ENCODE results near the gene ADAM10.

ADAM10 gene

DNA sequence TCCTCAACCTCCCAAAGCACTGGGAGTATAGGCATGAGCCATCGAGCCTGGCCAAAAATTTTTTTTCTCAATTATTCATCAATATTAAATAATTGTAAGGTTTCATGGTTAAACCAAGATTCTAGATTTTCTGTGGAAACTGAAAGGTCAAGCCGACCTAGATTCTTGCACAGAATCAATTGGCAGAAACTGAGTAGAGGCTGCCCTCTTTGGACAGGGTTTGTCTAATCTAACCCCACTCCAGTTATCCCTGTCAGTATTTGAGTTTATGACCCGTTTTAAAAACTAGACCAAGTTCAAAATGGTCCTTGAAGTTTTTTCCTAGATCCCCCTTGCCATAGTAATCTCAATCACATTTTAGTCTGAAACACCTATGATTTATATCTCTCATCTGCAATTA lies 8.6 kb upstream of the ADAM10 start:
- DNase-seq (ENCODE audit: low read depth in 2 of 2) = no peak

DNA sequence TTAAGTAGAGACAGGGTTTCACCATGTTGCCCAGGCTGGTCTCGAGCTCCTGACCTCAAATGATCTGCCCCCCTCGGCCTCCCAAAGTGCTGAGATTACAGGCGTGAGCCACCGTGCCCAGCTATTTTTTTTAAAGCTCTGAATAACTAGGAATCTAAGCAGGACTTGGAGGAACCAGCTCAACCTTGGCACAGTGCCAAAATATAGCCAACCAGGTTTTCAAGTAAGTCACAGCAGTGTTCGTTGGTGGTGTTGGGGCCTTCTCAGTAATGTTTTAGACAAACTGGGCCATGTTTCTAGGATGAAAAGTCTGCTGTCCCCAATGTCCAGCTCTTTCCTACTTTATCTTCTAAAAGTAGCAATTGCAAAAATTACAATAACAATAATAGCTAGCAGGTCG lies 6.4 kb upstream of the ADAM10 start:
- no peak for DNase-seq (ENCODE audit: low read depth in 2 of 2)

- DNase-seq (ENCODE audit: low read depth in 2 of 2) = no peak
Observed at GRCh38 chr15:58755350-58755749, 5.8 kb upstream of the ADAM10 start.

DNA sequence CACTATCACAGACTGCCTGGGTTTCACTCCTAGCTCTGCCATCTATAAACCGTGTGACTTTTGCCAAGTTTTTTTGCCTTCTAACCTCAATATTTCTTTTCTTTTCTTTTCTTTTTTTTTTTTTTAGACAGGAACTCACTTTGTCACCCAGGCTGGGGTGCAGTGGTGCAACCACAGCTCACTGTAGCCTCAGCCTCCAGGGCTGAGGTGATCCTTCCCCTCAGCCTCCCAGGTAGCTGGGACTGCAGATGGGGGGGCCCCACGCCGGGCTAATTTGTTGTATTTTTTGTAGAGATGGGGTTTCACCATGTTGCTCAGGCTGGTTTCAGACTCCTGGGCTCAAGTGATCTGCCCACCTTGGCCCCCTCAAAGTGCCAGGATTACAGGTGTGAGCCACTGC lies 3.2 kb upstream of the ADAM10 start:
- no peak for DNase-seq (ENCODE audit: low read depth in 2 of 2)

DNA sequence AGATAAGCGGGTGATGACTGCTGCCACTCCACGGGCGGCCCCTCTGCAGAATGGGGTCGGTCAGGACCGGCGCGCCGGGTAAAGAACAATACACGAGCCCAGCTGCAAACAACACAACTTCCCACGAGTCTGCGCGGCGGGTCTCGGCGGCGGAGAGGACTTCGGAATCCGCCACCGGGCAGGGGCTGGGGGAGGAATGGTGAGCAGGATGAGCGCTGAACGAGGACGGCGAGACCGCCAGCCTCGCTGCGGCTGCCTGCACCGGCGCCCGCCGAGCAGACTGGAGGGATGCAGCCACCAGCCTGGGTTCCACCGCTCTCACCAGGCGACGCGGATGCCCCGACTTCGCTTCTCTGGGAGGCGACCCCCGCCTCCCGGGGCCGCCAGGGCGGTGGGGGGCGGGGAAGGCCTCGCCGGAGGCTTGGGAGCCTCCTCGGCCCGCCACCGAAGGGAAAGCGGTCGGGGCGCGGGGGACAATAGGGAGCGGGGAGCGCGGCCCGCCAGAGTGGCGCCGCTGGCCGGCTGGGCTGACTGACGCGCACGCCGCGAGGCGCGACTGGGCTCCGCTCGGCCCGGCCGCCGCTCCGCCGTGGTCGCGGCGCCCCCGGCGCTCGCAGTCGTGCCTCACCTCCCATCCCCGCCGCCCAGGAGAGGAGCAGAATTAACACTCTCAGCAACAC lies 515 bp downstream of the ADAM10 start:
- DNase-seq (ENCODE audit: low read depth in 2 of 2) = no peak

DNA sequence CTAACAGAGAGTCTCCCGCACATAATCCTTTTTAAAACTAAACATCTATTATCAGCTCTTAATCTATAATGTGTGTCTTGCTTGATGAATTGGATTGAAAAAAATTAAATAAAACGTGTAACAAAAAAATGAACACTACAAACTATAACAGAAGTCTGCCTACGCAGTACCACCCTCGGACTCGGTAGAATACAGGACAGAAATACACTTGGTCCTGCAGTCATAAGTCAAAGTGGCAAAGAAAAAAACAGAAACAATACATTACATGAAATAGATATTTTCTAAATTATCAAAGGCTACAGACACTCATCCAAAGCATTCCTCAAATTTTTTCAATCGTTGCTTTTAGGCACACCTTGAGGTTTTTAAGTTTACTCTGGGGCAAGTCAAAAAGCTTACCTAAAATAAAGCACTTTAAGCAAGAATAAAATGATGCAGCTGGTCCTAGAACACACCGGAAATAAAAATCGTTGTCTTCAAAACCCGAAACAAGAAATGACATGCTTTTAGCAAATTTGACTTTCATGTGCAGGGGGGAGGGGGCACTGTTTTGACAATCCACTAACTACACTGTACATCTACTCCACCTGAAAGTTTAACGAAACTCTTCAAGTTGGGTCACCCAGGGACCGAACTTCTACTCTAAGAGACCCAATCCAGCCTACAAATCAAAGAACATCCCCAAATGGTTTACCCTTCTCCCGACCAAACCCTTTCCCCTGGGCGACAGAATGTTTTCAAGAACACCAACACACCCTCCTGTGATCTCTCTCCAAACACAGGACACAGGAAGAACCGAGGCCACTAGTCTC lies 1.3 kb downstream of the ADAM10 start:
- no peak for DNase-seq (ENCODE audit: low read depth in 2 of 2)

- no peak for DNase-seq (ENCODE audit: low read depth in 2 of 2)
Observed at GRCh38 chr15:58746174-58746573, 3.3 kb downstream of the ADAM10 start.

DNA sequence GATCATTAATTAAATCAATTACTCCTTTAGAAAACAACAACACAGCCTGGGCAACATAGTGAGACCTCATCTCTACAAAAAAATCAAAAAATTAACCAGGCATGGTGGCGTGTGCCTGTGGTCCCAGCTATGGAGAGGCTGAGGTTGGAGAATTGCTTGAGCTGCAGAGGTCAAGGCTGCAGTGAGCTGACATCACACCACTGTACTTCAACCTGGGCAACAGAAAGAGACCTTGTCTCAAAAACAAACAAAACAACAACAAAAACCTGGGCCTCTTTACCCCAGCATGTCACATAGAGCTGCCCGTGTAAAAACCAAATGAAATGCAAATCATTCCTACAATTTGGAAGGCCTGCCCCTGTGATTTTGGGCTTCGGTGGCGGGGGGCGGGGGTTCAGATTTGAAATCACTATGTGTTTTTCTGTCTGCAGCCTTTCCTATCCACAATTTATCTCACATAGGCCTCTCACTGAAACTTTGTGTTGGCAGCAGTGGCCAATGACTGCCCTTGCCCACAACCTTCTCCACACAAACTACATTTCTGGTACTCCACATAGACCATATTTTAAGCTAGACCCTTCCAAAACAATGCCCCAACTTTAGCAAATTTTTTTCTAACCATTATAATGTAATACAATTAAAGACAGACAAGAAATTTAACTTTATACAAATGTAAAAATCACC lies 6.5 kb downstream of the ADAM10 start:
- DNase-seq (ENCODE audit: low read depth in 2 of 2) = no peak

DNA sequence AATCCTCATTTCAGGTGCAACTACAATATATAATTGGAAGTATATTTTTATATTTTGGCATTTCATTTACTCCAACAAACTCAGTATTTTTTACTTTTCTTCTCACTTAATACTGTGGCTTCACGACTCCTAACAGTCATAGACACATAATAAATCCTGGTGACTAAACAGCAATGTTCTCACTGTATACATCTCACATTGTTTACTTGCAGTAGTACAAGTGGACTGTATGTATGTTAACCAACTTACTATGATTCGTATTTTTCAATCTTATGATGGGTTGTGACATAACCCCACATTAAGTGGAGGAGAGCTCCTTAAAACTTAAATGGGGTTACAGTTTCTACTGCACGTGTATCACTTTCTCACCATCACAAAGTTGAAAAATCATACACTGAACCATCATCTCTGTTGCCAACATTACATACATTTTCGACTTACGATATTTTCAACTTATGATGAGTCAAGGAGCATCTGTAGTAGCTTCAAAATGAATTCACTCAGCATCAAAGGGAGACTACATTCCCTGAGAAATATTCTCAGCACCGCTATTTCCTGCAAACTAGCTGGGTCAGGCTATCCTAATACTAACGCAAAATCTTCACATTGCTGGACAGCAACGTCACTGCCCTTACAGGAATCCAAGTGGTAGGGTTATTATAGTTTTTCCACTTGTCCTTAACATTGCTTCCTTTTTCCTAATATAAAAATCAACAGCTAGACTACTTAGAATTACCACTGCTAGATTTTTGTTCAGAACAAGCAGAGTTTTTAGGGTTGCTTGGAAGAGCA lies 7.3 kb downstream of the ADAM10 start:
- no peak for DNase-seq (ENCODE audit: low read depth in 2 of 2)

DNA sequence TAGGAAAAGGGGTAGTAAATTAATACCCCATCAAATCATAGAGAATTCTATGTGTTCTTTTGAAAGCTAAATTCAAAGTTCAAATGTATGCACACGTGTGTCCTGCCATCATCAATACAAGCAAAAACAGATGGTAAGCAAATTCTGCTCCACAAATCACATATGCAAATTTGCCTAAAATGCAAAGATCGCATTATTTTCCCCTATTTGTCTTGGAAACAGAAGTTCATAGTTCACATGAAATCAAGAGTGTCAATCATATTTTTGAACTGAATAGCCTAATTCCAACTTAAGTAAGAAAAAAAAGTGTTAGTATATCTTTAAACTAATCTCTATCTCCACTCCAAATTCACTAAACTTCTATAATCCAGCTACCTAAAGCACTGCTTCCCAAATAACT lies 8.5 kb downstream of the ADAM10 start:
- no peak for DNase-seq (ENCODE audit: low read depth in 2 of 2)

GRCh38 chr15:58740436-58740835 lies 9.1 kb downstream of the ADAM10 start:
- DNase-seq (ENCODE audit: low read depth in 2 of 2) = no peak

GRCh38 chr15:58738046-58738707 lies 11.3 kb downstream of the ADAM10 start:
- DNase-seq (ENCODE audit: low read depth in 2 of 2) = no peak

GRCh38 chr15:58737298-58737697 lies 12.2 kb downstream of the ADAM10 start:
- no peak for DNase-seq (ENCODE audit: low read depth in 2 of 2)

GRCh38 chr15:58736018-58736643 lies 13.4 kb downstream of the ADAM10 start:
- DNase-seq (ENCODE audit: low read depth in 2 of 2) = no peak

- no peak for DNase-seq (ENCODE audit: low read depth in 2 of 2)
Observed at GRCh38 chr15:58734859-58735258, 14.6 kb downstream of the ADAM10 start.

- no peak for DNase-seq (ENCODE audit: low read depth in 2 of 2)
Observed at GRCh38 chr15:58732625-58733363, 16.7 kb downstream of the ADAM10 start.

DNA sequence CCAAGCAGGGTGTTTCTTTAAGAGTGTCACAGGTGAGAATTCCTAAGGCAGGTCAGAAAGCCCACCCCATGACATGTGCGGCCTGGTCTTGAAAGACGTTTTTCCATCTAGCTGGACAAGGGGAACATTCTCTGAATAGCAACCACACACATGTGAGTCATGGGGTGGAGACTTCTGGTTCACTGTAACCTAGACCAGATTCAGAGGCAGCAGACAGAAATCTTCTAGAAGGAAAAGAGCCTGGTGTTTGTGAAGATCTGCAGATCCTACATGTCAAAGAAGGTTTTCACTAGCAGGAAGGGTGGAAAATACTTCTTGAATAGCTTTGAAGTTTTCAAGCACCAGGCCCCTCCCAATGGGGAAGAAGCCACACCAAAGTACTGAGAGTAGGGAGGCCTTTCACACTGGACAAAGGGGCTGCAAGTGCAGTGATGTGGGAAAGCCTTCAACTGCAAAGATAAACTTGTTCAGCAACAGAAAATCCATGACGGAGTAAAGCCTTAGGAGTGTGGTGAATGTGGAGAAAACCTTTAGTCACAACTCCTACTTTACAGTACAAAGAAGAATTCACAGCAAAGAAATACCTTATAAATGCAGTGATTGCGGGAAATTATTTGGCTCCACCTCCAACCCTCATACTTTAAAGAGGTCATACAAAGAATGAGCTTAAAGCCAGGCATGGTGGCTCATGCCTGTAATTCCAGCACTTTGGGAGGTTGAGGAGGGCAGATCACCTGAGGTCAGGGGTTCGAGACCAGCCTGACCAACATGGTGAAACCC lies 17.6 kb downstream of the ADAM10 start:
- no peak for DNase-seq (ENCODE audit: low read depth in 2 of 2)

DNA sequence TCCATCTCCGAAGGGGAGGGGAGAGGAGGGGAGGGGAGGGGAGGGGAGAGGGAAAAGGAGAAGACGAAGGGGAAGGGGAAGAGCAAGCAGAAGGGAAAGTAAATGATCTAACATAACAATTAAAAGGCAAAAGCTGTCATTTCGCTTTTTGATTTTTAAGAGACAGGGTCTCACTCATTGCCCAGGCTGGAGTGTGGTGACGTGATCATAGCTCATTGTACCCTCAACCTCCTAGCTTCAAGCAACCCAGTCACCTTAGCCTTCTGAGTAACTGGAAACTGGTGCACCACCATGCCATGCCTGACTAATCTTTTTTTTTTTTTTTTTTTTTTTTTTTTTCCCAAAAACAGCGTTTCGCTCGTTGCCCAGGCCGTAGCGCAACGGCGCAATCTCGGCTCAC lies 22.6 kb downstream of the ADAM10 start:
- no peak for DNase-seq (ENCODE audit: low read depth in 2 of 2)

- DNase-seq (ENCODE audit: low read depth in 2 of 2) = no peak
Observed at GRCh38 chr15:58724466-58724865, 25.0 kb downstream of the ADAM10 start.

DNA sequence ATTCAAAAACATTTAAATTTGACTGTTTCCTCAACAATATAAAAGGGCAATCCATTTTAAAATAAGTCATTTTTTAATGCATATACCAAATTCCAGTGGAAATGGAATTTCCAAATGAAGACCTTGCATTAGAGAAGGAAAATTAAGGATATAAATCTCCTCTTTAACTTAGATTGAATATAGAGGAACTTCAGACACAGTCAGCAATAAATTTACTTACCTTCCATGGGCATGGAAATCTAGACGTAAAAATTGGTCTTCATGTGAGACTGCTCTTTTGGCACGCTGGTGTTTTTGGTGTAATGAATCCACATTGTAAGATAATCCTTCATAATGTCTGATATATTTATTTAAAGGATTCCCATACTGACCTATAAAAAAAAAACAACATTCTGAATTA lies 32.1 kb downstream of the ADAM10 start:
- no peak for DNase-seq (ENCODE audit: low read depth in 2 of 2)
